ENCODE data around the gene KIF1C. TPM values are rescaled to one million over a fixed set of nuclear protein-coding genes. Genes with fewer than 3 reads are reported as not detected.
A peak's percentile ranks its signal among the peaks of the same experiment; 100 is the strongest.

Gene KIF1C
- total RNA-seq, 1 experiment from 2014 or later = 121 TPM

DNA sequence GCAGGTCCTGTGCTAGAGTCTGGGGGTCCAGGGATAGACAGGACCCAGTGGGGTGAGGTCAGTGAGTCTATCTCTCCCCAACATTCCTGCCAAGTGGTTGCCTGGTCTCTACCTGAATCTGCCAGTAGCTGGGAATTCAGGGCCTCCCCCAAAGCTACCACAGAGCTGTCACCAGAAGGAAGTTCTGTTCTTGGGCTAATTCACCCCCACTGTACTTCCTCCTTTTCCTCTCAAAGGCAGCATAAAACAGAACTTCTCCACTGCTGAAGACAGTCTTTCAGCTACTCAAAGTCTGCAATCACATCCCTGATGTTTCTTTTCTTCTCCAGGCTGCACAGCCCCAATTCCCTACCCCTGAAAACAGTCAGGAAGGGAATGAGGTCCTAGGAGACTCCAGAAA is 19.0 kb upstream of the KIF1C start (continued):
- TF ChIP-seq ELF1 (IDR thresholded peaks at IDR 0.05; ENCODE audit: borderline replicate concordance, low read depth) (no peak), SRF (IDR thresholded peaks at IDR 0.05; ENCODE audit: low read depth) (no peak), CBX3 (IDR thresholded peaks at IDR 0.05; ENCODE audit: low read depth) (no peak)

DNA sequence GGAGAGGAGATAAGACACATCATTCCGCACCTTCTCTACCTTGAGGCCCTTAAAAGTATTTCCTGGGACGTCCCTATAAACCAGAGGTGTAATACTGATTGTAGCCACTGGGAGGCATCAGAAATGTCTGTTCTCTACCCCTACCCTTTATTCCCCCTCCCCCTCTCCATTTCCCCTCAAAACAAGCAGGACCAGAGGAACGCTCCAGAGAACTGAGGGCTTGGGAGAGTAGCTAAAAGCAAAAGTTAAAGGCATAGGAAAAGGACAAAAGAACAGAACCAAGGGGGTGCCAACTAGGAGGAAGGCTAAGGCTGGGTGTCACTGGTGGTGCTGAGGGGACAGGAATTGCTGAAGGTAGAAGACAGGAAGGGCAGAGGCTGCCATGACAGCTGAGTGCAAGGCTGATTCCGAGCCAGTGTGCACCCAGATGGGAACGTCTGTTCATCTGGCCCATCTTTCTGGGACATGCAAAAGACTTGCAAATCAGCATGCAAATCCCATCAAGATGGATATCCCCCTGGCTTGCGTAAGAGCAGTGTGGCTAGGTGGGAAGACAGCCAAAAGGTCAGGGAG is 17.0 kb upstream of the KIF1C start:
- CTCF ChIA-PET = interaction anchor here (0.8 to 1.2 kb wide), 2 partner anchors 81 to 82 kb away, joined by 3 read pairs; no protein-coding TSS in a partner anchor
- no TSS peak for BruUV-seq (replicated peaks)
- Histone ChIP-seq H3K9me3 (ENCODE audit: control insufficient read depth in 1 of 2, insufficient read depth in 1 of 2, low read depth in 1 of 2, low read length in 2 of 2) (no peaks in the 10 kb centered on the region), H4K20me1 (ENCODE audit: insufficient read depth) (no peaks in the 10 kb centered on the region), H3K27ac (ENCODE audit: low read depth, low read length) (no peak overlapping the region), H3K27me3 (ENCODE audit: insufficient read depth, low read length) (no peaks in the 10 kb centered on the region), H3K79me2 (ENCODE audit: insufficient read depth, low read length) (peaks cover under 1% of the 10 kb centered on the region; the same call in 1 of the 2 replicates), H3K4me1 (ENCODE audit: control insufficient read depth in 1 of 2, insufficient read depth in 2 of 2, low read length in 2 of 2) (peaks cover under 1 to 2% of the 10 kb centered on the region in 2 experiments; a peak in 1 of 4 replicates), H3K4me2 (ENCODE audit: low read length) (no peak overlapping the region), H3K4me3 (replicated peaks in 1 of 2; ENCODE audit: low read depth in 1 of 2, low read length in 2 of 2) (no peak overlapping the region), H2AFZ (ENCODE audit: low read depth, low read length, poor library complexity, severe bottlenecking) (no peak overlapping the region), H3K9ac (ENCODE audit: low read length) (no peak overlapping the region), H3K36me3 (ENCODE audit: control insufficient read depth in 1 of 2, insufficient read depth in 2 of 2, low read length in 2 of 2) (peaks cover 10 to 28% of the 10 kb centered on the region in 2 experiments; a peak in 2 of 4 replicates), H3K9me2 (ENCODE audit: insufficient read depth) (no peaks in the 10 kb centered on the region)
- ATAC-seq (peak; percentile 84), DNase-seq (ENCODE audit: low read depth, low spot score) (no peak)
- RAD21 ChIA-PET (ENCODE audit: low non-redundant PET in 1 of 2, low total read pairs in 2 of 2, uncharacterized antibody in 2 of 2, unreplicated experiment in 2 of 2) = no interaction called here
- POLR2A ChIA-PET = interaction anchor here (0.9 kb wide), 1 partner anchor 41 kb away, joined by 3 read pairs; the partner anchor contains the start of genes RNF167 and SLC25A11
- intact Hi-C loops (cut with micrococcal nuclease) = loop anchor here (1.0 kb wide), 1 partner anchor 82 kb away; no protein-coding TSS in a partner anchor
- TF ChIP-seq SRF (IDR thresholded peaks at IDR 0.05; ENCODE audit: low read depth) (peak; percentile 31; the same call in 1 of the 2 replicates), ZFX (IDR thresholded peaks at IDR 0.05) (no peak), RAD21 (IDR thresholded peaks at IDR 0.05; ENCODE audit: low read depth) (peak; percentile 51)
- TF ChIP-seq, protein P1, sequence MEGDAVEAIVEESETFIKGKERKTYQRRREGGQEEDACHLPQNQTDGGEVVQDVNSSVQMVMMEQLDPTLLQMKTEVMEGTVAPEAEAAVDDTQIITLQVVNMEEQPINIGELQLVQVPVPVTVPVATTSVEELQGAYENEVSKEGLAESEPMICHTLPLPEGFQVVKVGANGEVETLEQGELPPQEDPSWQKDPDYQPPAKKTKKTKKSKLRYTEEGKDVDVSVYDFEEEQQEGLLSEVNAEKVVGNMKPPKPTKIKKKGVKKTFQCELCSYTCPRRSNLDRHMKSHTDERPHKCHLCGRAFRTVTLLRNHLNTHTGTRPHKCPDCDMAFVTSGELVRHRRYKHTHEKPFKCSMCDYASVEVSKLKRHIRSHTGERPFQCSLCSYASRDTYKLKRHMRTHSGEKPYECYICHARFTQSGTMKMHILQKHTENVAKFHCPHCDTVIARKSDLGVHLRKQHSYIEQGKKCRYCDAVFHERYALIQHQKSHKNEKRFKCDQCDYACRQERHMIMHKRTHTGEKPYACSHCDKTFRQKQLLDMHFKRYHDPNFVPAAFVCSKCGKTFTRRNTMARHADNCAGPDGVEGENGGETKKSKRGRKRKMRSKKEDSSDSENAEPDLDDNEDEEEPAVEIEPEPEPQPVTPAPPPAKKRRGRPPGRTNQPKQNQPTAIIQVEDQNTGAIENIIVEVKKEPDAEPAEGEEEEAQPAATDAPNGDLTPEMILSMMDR (IDR thresholded peaks at IDR 0.05 in 2 of 3, conservative IDR thresholded peaks at IDR 0.05 in 1 of 3; ENCODE audit: borderline replicate concordance in 1 of 3, insufficient read depth in 1 of 3, low read depth in 2 of 3, low read length in 2 of 3) = peak; percentile 58 to 73 (median 65); a peak in 5 of 6 replicates
